Nucleus accumbens (tissue), 56 donors: ENCODE data around the gene VPS13D.

Experiments used
- DNase-seq, 56 donors: peaks; one replicate each; lab custom pipeline; 2025; lab: John Stamatoyannopoulos, UW

VPS13D gene

DNA sequence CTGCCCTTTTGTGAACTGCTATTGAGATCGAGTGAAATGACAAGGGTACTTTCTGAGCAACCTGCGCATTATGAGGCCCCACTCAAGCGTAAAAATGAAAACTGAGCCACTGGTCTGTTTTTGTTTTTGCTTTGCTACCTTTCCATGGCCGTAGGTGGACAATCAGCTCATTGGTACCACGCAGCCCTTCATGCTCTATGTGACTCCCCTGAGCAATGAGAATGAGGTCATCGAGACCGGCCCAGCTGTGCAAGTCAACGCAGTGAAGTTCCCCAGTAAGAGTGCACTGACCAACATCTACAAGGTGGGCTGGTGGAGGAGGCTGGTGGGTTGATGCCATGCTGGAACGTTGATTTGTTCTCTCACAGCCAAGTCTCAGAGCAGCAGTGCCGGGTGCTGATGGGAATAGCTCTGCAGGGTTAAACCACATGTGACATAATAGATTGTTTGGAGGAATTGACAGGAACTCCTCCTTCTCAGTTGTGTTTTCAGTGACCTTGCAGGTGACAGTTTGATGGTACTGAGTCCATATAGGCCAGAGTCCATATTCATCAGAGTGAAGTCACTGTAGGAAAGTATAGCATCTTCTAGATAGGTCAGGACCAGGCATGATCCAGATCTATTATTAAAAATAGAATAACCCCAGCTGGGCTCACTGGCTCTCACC lies 170.3 kb downstream of the VPS13D start:
- DNase-seq: no peak

DNA sequence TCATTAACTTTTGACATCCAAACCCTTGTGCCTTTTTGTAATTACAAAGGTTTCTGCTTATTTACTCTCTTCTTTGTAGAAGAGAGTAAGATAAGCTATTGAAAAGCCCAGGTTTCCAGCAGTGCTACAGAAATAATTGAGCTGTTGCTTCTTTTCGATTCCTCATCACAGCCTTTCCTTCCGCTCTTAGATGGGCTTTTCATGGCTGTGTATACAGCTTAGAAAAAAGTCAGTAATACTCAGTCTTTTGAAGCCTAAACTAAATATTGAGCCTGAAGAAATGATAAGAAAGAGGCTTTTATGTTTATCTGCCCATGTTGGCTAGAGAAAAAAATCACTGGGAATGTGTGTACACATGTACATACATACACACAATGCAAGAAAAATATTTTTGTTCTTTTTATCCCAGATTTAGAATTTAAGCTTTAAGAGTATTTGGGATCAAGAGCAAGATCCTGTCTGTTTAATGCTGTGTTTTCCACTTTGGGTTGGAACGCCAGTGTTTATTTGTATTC lies 172.4 kb downstream of the VPS13D start:
- DNase-seq: no peak

DNA sequence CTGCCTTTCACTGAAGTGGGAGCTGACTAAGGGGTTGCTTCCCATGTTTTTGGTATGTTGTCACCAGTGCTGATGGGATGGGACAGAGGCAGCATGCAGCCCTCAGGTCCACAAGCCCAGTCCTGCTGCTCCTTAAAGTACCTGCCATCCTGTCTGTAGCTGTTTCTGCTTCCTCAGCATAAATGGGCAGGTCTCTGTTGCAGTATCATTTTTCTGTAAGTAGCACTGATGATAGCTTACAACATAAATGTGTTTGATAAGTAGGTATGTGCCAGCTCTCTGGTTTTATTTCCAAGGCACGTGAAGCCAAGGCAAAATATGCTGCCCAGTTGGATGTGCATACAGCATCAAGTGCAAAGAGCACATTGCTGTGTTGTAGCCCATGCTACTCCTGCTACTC lies 173.0 kb downstream of the VPS13D start:
- DNase-seq: no peak

DNA sequence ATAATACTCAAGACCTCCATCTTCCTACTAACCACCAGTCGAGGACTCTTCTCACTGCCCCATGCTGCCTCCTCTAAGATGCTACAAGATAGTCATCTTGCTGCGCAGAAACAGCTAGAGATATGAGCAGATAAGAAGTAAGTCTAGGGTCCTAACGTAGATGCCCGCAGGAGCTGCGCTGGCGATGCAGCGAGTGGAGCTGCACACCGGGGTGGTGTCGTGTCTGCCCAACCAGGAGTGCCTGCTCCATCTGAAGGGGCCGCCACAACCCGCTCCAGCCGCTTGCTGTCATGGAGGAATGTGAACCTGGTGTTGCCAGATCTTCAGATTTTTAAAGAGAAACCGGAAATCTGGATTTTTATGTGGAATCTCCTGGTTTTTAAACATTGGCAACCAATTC lies 175.1 kb downstream of the VPS13D start:
- no peak for DNase-seq

DNA sequence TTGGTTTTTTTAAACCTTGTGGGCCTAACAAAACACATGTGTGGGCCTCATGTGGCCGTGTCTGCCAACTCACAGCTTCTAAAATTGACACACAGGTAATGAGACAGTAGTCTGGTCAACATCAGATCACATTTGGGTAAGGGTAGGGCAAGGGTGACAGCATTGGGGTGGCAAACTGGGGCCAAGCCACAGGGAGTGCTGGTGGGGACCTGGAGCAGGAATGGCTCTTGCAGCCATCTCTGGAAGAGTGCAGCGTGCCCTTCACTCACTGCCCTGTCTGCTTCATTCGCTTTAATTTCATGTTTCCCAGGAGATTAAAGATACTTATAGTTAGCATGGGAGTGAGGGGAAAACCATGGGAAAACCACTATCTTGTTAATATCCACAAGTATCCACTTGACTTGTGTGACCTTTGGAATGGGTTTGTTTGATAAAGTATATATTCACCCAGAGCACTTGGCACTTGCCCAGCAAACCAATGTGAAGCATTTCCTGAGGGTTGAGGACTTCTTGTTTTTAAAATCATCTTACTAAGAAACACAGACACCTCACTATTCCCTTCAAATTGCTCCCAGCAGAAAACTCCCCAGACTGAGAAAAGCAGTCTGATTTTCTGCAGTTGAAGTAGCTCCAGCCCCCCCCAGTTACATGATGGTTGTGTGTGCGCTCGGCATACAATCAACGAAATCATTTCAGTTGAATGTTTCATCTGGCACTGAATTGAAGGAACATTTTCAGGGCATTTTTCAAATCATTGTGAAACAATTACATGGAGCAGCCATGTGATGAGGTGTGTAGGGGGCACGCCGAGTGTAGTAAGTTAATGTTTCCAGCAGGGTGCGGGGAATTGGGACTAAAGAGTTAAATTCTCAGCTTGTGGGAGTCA lies 175.7 kb downstream of the VPS13D start:
- DNase-seq: no peak

DNA sequence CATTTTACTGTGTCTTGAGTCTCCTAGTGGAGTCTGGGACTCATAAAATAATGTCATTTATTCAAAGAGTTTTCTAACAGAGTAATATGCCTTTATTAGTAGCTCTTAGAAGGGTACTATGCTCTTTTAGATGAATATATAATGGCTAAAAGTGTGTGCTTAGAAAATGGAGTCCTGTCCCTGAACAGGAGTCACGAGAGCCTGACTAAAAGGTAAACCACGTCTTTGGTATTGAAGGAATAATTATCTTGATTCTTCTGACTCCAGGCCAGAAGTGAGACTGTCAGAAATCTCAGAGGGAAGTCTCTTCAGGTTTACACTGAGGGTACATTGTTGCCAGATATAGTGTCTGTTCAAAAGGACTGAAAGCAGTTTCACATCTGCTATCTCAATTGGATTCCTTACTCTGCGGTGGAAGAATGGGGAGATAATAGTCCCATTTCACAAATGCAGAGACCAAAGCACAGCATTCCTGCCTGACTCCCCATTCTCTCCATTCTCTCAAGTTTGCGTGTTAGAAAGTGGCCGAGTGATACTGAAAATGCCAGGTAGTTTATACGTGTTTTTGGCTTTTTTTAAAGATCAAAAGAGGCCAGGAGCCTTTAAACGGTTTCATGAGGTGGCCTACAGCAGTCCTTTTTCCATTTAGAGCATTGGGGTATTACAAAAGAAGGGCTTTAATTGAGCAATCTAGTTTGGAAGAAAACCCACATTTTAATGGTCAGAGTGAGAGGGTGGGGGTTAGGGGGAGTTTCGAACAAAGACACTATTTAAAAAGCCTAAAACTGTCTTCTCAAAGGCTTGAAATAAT lies 176.6 kb downstream of the VPS13D start:
- DNase-seq: peak in 1 of 56 donors; percentile 43

DNA sequence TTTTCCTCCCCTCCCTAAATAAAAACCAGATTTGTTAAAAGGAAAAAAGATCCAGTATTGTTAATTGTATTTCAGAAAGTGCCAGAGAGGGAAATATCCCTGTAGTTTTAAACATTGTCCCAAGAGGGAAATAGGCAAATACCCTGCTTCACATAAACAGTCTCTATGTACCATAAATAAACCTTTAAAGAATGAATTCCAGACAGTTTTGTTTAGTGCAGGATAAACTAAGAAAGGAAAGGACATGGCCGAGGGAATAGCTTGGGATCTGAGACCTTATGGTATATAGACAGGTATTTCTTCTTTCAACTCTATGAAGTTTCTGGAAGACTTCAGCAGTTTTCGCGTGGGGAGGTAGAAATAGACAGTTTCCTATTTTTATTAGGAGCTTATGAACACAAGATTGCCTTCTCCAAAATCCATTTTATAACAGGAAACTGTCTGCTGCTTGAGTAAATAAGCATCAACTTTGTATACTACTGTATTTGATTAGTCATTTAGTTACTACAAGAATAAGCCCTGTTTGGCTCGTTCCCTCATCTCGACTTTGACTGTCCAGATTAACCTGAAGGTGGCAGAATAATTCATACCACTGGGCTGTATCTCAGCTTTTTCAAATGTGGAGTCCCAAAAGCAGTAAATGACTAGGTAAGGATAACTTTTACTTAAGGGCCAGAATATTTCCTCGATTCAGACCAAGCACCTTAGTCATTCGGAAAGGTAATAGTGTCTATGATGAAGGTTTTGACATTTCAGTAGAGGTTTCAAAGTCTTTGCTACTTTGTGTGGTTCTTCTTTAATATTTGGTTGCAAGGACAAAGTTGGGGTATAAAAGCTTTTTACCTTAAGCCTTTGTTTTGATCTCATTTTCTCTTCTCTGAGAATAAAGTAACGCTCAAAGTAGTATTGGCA lies 177.5 kb downstream of the VPS13D start:
- DNase-seq: no peak

DNA sequence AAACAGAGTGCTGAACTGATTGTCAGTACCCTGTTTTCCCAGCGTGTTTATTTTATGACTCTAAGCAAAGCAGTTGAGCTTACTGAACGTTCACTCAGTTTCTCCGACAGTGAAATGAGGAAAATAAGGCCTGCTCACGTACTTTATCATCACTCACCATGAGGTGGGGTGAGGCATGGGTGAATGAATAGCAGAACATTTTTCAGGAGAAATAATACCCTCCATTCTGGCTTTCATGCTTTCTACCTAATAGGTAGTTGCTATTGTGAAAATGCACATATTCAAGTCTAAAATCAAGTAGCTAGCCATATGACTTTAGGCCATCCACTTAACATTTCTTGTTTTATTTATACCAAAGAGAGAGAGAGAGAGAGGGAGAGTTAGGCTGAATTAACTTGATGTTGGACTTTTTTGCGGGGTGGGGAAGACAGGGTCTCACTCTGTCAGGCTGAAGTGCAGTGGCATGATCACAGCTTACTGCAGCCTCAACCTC lies 178.2 kb downstream of the VPS13D start:
- DNase-seq: no peak

DNA sequence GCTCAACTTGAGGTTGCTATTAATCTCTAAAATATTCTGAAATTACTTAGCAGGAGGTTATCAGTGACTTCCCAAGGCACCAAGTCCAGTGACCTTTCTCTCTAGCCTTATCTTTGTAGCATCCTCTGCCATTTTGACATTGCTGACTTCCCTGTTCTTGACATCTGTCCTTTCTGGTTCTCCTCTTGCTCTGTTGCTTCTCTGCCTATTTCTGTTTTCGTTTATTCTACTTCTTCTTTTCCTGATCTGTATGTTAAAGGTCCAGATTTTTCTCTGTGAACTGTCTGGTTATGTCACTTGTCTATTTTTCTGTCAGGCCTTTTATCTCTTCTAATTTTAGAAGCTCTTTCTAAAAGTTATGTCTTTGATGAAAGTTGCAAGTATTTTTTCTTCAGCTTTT lies 178.8 kb downstream of the VPS13D start:
- no peak for DNase-seq

DNA sequence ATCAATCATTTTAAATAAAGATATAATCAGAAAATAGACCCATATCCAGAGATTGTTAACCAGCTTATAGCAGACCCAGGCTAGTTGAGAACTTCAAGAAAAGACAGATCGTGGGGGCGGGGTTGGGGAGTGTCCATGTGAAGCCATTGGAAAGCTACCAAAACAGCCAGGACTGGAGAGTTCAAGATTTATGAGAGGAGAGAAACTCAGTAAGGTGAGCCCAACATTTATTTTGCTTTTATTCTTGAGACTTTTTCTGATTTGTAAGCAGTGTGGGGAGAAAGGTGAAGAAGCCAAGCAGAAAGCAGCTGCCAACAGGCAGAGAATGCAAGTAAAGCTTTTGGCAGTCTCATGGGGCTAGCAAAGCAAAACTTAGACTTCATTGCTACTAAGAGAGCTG lies 179.9 kb downstream of the VPS13D start:
- DNase-seq: peak in 1 of 56 donors; percentile 6

DNA sequence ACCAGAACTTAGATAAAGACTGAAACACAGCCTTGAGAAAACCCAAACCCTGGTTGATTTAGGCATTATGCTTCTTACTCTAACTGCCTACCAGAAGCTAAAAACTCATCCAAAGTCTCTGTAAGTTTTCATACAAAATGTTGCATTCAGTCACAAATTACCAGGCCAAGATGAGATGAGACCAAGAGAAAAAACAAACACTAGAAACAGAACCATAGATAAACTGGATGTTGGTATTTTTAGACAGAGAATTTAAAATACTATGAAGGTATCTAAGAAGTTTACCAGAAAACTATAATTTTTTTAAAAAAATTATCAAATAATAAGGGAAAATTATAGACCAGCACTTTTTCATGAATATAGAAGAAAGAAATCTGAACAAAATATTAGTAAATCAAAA lies 180.5 kb downstream of the VPS13D start:
- no peak for DNase-seq

DNA sequence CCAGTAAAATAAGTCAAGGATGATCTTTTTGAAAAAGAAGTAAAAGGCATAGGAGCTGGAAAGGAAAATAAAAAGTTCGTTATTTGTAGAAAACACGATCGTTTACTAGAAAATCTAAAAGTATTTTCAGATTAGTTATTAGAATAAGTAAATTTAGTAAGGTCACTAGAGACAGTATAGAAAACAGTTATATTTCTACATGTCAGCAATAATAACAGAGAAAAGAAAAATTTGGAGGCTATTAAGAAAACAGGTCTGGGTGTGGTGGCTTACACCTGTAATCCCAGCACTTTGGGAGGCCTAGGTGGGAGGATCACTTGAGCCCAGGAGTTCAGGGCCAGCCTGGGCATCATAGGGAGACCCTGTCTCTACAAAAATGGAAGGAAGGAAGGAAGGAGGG lies 181.3 kb downstream of the VPS13D start:
- DNase-seq: no peak

DNA sequence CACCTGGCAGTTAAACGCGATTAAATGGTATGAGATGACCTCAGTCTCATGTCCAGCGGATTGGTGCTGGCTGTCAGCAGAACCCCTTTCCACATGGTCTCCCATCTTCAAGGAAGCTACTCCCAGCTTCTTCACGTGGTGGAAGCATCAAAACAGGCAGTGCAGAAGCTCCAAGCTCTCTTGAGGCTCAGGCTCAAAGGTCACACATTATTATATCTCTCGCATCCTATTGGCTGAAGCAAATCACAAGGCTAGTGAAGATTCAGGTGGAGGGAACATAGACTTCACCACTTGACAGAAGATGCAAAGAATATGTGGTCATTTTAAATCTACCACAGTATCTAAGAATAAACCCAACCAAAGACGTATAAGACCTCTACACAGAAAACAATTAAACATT lies 181.9 kb downstream of the VPS13D start:
- no peak for DNase-seq

DNA sequence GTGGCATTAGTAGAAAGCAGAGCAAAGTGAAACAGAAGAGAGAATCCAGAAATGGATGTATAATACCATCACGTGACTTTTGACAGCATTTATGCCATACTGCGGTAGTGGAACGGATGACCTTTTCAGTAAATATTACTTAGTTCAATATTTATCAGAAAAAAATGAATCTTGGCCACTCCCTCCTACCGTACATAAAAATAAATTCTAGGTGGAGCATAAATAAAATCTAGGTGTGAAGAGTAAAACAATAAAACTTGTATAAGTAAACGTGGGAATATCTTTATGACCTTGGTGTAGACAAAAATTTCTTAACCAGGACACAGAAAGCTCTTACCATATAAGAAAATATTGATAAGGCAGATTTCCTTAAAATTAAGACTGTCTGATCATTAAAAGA lies 182.6 kb downstream of the VPS13D start:
- no peak for DNase-seq

DNA sequence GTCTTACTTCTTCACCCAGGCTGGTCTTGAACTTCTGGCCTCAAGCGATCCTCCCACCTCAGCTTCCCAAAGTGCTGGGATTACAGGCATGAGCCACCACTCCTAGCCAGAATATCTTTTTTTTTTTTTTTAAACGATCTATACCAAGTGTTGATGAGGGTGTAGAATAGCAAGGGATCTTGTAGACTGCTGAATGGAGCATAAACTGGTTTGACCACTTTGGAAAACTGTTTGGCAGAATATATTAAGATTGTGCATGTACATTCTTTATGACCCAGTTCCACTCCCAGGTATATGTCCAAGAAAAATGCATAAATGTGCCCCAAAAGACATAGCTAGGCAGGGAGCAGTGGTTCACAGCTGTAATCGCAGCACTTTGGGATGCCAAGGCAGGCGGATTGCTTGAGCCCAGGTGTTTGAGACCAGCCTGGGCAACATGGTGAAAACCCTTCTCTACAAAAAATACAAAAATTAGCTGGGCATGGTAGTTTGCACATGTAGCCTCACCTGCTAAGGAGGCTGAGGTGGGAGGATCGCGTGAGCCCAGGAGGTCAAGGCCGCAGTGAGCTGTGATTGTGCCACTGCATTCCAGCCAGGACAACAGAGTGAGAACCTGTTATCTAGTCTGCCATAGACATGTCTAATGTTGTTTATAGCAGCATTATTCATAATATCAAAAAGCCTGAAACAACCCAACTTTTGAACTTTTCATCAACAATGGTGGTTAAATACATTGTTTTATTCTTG lies 184.0 kb downstream of the VPS13D start:
- DNase-seq: no peak

DNA sequence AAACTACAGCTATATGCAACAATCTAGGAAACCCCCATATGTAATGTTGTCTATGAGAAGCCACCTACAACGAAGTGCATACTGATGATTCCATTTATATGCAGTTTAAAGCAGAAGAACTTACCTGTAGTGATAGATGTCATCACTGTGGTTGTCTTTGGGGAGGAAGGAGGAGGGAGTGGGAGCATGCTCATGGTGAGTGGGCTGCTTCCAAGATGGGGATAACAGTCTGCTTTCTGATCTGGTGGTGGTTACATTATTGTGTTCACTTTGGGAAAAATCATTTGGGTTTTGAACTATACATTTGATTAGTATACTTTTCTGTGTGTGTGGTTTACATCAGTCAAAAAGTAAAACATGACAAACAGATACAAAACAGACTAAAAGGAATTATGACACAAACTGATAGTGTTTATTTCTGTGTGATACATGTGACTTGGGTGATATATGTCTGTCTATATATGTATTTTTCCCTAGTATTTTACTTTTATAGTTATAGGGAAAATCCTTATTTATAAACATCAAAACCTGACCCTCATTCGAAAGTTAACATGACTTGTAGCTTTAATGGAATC lies 184.7 kb downstream of the VPS13D start:
- DNase-seq: no peak

DNA sequence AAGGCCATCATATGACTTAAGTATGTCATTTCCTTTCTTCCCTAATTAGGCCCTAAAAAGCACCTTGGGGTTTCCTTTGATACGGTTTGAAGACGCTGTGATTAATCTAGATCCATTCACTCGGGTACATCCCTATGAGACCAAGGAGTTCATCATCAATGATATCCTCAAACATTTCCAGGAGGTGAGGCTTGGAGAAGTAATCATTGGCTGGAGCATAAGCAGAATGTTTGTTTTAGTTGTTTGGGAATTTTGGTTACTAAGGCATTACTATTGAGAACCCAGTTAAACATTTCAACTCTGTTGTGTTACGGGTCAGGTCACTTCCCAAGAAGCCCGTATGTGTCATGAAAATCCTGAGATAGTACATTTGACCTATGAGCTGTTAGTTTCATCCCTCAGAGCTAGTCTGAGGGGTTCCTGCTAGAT lies 185.2 kb downstream of the VPS13D start:
- no peak for DNase-seq

DNA sequence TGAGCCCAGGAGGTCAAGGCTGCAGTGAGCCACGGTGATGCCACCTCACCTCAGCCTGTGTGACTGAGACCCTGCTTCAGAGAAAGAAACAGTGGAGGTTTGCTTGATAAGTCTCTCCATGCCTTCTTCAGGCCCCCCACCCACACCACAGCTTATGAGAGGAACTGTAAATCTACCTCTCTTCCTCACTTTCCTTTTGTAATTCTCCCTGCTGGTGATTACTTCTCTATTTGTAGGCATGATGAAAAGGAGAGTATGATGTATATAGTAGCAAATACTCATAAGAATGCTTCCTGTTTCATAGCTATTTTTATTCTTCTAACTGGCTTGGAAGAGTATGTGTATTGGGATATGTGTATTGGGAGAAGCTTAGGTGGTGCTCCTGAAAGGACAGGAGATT lies 186.3 kb downstream of the VPS13D start:
- DNase-seq: no peak

DNA sequence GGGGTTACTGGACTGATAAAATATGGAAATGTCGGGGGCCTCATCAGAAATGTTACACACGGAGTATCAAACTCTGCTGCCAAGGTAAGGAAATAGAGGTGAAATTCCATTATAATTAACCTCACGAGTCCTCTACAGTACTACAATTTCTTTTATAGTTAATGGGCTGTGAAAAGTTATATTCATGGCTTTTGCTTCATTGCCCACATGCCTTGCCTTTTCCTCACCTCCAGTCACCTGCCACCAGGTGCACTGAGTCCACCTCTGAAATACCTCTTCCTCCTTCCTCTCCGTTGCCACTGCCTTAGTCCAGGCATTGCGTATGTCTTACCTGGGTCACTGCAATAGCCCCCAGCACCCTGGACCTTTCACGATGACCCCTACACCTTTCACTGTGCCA lies 186.9 kb downstream of the VPS13D start:
- DNase-seq: no peak
